ENCODE measurements around the gene MSMB. TPM values are rescaled to one million over a fixed set of nuclear protein-coding genes. Genes with fewer than 3 reads are reported as not detected.

Gene MSMB
- total RNA-seq, 1 donor from 2014 or later = not detected

GRCh38 chr10:46055771-46056170, 9.7 kb upstream of the MSMB start:
- no peak overlapping the region for H3K27ac Mint-ChIP-seq
- no peak for ATAC-seq (ENCODE audit: low read depth)

DNA sequence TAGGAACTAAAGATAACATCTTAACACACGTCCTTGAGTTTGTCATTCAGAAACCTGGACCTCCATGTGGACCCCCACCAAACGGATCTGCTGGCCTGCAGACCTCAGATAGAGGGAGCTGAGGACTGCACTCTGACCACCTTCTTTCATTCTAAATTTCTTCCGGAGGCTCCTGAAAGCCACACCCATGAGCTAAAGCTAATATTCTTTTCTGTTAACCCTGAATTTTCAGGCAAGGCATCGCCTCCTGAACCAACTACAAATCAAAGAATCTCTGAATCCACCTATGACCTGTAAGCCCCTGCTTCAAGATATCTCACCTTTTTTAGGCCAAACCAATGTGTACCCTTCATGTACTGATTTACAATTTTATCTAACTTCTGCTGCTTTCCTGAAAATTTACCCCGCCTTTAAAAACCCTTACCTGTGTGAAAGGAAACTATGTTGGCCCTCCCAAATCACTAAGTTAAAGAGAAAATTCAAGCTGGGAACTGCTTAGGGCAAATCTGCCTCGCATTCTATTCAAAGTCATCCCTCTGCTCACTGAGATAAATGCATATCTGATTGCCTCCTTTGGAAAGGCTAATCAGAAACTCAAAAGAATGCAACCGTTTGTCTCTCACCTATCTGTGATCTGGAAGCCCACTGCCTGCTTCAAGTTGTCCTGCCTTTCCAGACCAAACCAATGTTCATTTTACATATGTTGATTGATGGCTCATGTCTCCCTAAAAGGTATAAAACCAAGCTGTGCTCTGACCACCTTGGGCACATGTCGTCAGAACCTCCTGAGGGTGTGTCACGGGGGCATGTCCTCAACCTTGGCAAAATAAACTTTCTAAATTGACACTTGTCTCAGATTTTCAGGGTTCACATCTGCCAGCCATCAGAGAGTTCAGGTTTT, 7.7 kb upstream of the MSMB start:
- H3K36me3 Mint-ChIP-seq (ENCODE audit: low read depth) = no peaks in the 10 kb centered on the region
- H3K4me3 Mint-ChIP-seq = no peak overlapping the region
- H3K27ac Mint-ChIP-seq = no peak overlapping the region
- H3K27me3 Mint-ChIP-seq = peaks cover 6% of the 10 kb centered on the region
- no peak for DNase-seq
- no peaks in the 10 kb centered on the region for H3K4me1 Mint-ChIP-seq
- intact Hi-C loops (cut with micrococcal nuclease) = no loop called here
- H3K9me3 Mint-ChIP-seq = peaks cover 8% of the 10 kb centered on the region
- no peak for ATAC-seq (ENCODE audit: low read depth)
- CTCF ChIA-PET = no interaction called here
- POLR2A ChIA-PET = no interaction called here
- TF ChIP-seq CTCF (IDR thresholded peaks at IDR 0.05) = no peak

More at GRCh38 chr10:46055771-46056170, 9.7 kb upstream of the MSMB start:
- Mint-ChIP-seq H3K4me1 (no peaks in the 10 kb centered on the region), H3K36me3 (ENCODE audit: low read depth) (no peaks in the 10 kb centered on the region), H3K9me3 (peaks cover 8% of the 10 kb centered on the region), H3K27me3 (peaks cover 8% of the 10 kb centered on the region), H3K4me3 (no peak overlapping the region)
- no peak for TF ChIP-seq CTCF (IDR thresholded peaks at IDR 0.05)
- no peak for DNase-seq
- ChIA-PET CTCF (no interaction called here), POLR2A (no interaction called here)
- intact Hi-C loops (cut with micrococcal nuclease) = no loop called here

DNA sequence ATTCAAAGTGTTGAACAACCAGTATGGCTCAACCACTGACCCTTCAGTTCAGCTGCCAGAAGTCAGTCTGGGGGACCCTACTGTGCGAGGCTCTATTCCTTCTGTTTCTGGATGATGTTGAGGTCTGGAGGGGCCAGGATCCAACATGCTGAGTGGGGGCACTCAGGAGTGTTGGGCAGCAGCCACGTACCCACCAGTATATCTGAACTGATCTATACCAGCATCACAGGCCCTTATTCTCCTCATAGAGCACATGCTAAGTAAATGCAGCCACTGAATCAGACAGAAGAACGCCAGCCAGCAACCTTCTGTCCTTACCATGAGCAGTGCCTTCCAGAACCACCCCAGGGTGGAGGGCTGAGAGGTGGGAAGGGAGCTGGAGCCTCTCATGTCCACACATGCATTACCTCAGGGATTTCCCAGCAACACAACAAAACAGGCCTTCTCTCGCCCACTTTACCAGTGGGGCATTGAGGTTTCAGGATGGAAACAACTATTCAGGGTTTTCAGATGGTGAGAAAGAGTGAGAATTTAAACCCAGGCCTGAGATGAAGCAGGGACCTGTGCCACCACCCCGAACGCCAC, 6.8 kb upstream of the MSMB start:
- Mint-ChIP-seq H3K27ac (no peak overlapping the region), H3K9me3 (peaks cover 8% of the 10 kb centered on the region), H3K27me3 (peaks cover 6% of the 10 kb centered on the region), H3K4me3 (no peak overlapping the region), H3K4me1 (no peaks in the 10 kb centered on the region), H3K36me3 (ENCODE audit: low read depth) (no peaks in the 10 kb centered on the region)
- CTCF ChIA-PET = no interaction called here
- DNase-seq (no peak), ATAC-seq (ENCODE audit: low read depth) (no peak)
- POLR2A ChIA-PET = interaction anchor here (0.6 kb wide), 1 partner anchor 49 kb away, joined by 3 read pairs; no protein-coding TSS in a partner anchor
- intact Hi-C loops (cut with micrococcal nuclease) = no loop called here
- no peak for TF ChIP-seq CTCF (IDR thresholded peaks at IDR 0.05)

- ChIA-PET CTCF (no interaction called here), POLR2A (interaction anchor here (0.6 kb wide), 1 partner anchor 50 kb away, joined by 3 read pairs; no protein-coding TSS in a partner anchor)
- Mint-ChIP-seq H3K4me3 (no peak overlapping the region), H3K27ac (no peak overlapping the region), H3K9me3 (peaks cover 4% of the 10 kb centered on the region), H3K27me3 (peaks cover 6% of the 10 kb centered on the region), H3K4me1 (no peaks in the 10 kb centered on the region), H3K36me3 (ENCODE audit: low read depth) (no peaks in the 10 kb centered on the region)
- intact Hi-C loops (cut with micrococcal nuclease) = no loop called here
- DNase-seq (no peak), ATAC-seq (ENCODE audit: low read depth) (no peak)
- TF ChIP-seq CTCF (IDR thresholded peaks at IDR 0.05) = no peak
These were observed 6.2 kb upstream of the MSMB start for GRCh38 chr10:46052057-46052790.
